Fibroblast of villous mesenchyme (primary cell): ENCODE data around the gene C6orf52. TPM values are rescaled to one million over a fixed set of nuclear protein-coding genes. Genes with fewer than 3 reads are reported as not detected.
"Not testable (repeated sequence)": the region's sequence is repeated elsewhere in the genome, so short reads cannot be mapped to it uniquely, and the experiment has no call there.

Source experiments
- DNase-seq: peaks from one replicate; pipeline ENCODE4 v3.0.0-alpha.2; 2010; ENCODE audit warnings: low read depth
- H3K4me3 ChIP-seq: 2 replicates; pipeline ENCODE4 v1.5.1; 2011; ENCODE audit warnings: low read depth, mild to moderate bottlenecking, low read length
- CTCF ChIP-seq: IDR thresholded peaks from 2 replicates; pipeline ENCODE4 v1.5.1; 2012; ENCODE audit warnings: low read depth, mild to moderate bottlenecking, low read length; ENCODE audit not compliant: insufficient read depth
- total RNA-seq: library from RNA; depleted of rRNA; stranded (reverse); fragments of >200 nt; gene quantifications from 2 replicates; pipeline ENCODE4 v1.2.3, GENCODE V29; 2012

Gene C6orf52
- total RNA-seq, 1 donor, result not detected

DNA sequence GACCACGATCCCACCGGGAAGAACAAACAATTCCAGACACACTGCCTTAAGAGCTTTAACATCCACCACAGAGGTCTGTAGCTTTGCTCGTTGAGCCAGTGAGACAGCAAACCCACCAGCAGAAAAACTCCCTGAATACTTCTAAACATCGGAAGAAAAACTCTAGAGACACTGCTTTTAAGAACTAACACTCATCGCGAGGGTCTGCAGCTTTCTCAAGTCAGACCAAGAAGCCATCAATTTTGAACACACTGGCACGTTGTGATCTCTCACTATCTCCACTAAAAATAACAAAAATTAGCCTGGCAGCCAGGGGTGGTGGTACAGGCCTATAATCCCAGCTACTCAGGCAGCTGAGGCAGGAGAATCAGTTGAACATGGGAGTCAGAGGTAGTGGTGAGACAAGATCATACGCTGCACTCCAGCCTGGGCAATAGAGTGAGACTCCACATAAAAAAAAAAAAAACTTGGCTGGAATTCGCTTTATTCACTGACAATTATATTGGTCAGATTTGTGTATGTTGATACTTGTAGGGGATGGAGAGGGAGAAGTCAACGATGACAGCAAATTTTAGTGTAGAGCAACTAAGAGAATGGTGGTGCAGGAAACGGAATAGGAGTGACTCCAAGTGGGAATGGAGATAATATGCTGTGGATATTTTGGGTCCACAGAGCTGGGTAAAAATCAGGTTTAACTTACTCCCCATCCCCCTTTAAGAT lies 27.6 kb upstream of the C6orf52 start:
- DNase-seq, result no peak
- H3K4me3 ChIP-seq, result peak overlapping the region; percentile 90
- TF ChIP-seq CTCF, result no peak

- not testable (repeated sequence) for DNase-seq
- peak overlapping the region; percentile 76 for H3K4me3 ChIP-seq
Observed at GRCh38 chr6:10720960-10721849, 26.8 kb upstream of the C6orf52 start.

DNA sequence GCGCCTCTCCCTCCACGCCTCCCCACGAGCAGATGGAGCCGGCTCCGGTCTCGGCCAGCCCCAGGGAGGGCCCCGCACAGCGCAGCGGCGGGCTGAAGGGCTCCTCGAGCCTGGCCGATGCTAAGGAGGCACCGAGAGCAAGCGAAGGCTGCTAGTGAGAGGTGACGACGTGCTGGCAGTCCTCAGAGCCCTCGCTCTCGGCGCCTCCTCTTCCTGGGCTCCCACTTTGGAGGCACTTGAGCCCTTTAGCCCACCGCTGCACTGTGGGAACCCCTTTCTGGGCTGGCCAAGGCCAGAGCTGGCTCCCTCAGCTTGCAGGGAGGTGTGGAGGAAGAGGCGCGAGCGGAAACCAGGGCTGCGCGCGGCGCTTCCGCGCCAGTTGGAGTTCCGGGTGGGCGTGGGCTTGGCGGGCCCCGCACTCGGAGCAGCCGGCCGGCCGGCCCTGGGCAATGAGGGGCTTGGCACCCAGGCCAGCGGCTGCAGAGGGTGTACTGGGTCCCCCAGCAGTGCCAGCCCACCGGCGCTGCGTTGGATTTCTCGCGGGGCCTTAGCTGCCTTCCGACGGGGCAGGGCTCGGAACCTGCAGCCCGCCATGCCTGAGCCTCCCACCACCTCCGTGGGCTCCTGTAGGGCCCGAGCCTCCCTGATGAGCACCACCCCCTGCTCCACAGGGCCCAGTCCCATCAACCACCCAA lies 26.0 kb upstream of the C6orf52 start:
- DNase-seq, result peak; percentile 34
- H3K4me3 ChIP-seq, result peak overlapping the region; percentile 76
- no peak for TF ChIP-seq CTCF

DNA sequence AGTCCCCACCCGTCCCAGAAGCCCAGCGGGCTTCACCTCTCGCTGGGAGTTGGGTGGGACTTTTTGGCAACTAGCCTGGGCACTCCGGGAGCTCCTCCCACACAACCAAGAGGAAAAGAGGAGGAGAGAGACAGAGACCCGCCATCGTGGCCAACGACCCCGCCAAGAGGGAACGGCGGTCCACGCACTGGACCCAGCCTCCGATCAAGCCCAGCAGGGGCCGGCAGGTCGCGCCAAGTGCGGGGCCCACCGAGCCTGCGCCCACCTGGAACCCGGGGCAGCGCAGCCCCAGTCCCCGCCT lies 25.5 kb upstream of the C6orf52 start:
- no peak for TF ChIP-seq CTCF
- peak overlapping the region; percentile 76 for H3K4me3 ChIP-seq
- no peak for DNase-seq

- peak overlapping the region; percentile 76 for H3K4me3 ChIP-seq
- peak; percentile 18 for DNase-seq
- no peak for TF ChIP-seq CTCF
Observed at GRCh38 chr6:10719296-10719963, 25.0 kb upstream of the C6orf52 start.

DNA sequence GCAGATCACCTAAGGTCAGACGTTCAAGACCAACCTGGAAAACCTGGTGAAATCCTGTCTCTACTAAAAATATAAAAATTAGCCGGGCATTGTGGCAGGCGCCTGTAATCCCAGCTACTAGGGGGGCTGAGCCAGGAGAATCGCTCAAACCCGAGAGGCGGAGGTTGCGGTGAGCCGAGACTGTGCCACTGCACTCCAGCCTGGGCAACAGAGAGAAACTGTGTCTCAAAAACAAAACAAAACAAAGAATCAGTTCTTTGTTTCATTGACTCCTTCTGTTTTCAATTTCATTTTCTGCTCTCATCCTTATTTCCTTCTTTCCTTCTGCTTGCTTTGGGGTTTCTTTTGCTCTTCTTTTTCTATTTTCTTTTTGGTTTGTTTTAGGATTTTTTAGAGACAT lies 19.5 kb upstream of the C6orf52 start:
- no peak for DNase-seq
- no peak for TF ChIP-seq CTCF
- no peak overlapping the region for H3K4me3 ChIP-seq
